Measurements from ENCODE around the gene PPHLN1.

DNA sequence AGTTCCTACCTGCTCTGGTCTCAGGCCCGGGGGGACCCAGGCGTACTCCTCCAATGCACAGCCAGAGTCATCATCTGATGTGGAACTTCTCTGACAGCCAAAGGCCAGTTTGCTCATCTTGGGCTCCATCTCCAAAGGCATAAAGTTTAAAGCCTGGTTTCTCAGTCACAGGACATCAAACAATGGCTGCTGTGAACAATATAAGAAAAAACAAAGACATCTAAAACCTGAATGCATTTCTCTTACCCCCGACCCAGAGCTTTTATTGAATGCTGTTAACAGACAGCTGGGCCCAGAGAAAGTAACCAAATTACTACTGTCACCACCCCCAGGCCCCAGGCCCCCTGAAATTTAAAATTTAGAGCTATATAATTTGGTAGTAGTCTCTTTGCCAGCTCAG lies 146.4 kb downstream of the PPHLN1 start:
- TF ChIP-seq, protein P1, sequence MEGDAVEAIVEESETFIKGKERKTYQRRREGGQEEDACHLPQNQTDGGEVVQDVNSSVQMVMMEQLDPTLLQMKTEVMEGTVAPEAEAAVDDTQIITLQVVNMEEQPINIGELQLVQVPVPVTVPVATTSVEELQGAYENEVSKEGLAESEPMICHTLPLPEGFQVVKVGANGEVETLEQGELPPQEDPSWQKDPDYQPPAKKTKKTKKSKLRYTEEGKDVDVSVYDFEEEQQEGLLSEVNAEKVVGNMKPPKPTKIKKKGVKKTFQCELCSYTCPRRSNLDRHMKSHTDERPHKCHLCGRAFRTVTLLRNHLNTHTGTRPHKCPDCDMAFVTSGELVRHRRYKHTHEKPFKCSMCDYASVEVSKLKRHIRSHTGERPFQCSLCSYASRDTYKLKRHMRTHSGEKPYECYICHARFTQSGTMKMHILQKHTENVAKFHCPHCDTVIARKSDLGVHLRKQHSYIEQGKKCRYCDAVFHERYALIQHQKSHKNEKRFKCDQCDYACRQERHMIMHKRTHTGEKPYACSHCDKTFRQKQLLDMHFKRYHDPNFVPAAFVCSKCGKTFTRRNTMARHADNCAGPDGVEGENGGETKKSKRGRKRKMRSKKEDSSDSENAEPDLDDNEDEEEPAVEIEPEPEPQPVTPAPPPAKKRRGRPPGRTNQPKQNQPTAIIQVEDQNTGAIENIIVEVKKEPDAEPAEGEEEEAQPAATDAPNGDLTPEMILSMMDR (IDR thresholded peaks at IDR 0.05; ENCODE audit: insufficient read depth, low read depth, low read length): no peak
- TF ChIP-seq EZH2 (IDR thresholded peaks at IDR 0.05; ENCODE audit: insufficient read depth, low read length): no peak
